PC-3 (cell line): ENCODE data around the gene USH1C.

Experiments used
- CTCF ChIP-seq: fragments of 300-600 bp; sonication (generic); conservative IDR thresholded peaks from 2 replicates; pipeline ENCODE4 v1.5.1; 2017; ENCODE audit warnings: antibody characterized with exemption, low read depth, mild to moderate bottlenecking, low read length
- EZH2 ChIP-seq: fragments of 300-600 bp; sonication (generic); IDR thresholded peaks from one replicate; pipeline ENCODE4 v1.6.1; 2017; ENCODE audit warnings: antibody characterized with exemption, mild to moderate bottlenecking, low read length; ENCODE audit not compliant: unreplicated experiment
- EZH2phosphoT487 ChIP-seq: fragments of 300-600 bp; sonication (generic); IDR thresholded peaks from 2 replicates; pipeline ENCODE4 v1.6.1; 2018; ENCODE audit warnings: mild to moderate bottlenecking, antibody characterized with exemption, low read length, borderline replicate concordance

GRCh38 chr11:17556999-17557398 is 12.8 kb upstream of the USH1C start:
- TF ChIP-seq CTCF, result no peak
- TF ChIP-seq EZH2, result no peak
- TF ChIP-seq EZH2phosphoT487, result no peak
